Endothelial cell (in vitro differentiated cells): ENCODE data around the gene PCDHGA1. TPM values are rescaled to one million over a fixed set of nuclear protein-coding genes. Genes with fewer than 3 reads are reported as not detected.
A peak's percentile ranks its signal among the peaks of the same experiment; 100 is the strongest.

Experiments
- DNase-seq: peaks from one replicate; pipeline ENCODE4 v3.0.0; 2021; ENCODE audit warnings: low spot score
- H3K27ac Mint-ChIP-seq: one replicate; pipeline ENCODE4 v1.8.0; 2021; ENCODE audit warnings: mixed read lengths, inconsistent platforms; ENCODE audit not compliant: unreplicated experiment
- H3K27me3 Mint-ChIP-seq: one replicate; pipeline ENCODE4 v1.8.0; 2021; ENCODE audit warnings: mild to moderate bottlenecking, moderate library complexity, mixed read lengths, inconsistent platforms; ENCODE audit not compliant: unreplicated experiment
- H3K36me3 Mint-ChIP-seq: one replicate; pipeline ENCODE4 v1.8.0; 2021; ENCODE audit warnings: mild to moderate bottlenecking, low read depth, mixed read lengths, inconsistent platforms; ENCODE audit not compliant: unreplicated experiment
- H3K4me1 Mint-ChIP-seq: one replicate; pipeline ENCODE4 v1.8.0; 2021; ENCODE audit warnings: mild to moderate bottlenecking, mixed read lengths, inconsistent platforms; ENCODE audit not compliant: unreplicated experiment
- H3K4me3 Mint-ChIP-seq: one replicate; pipeline ENCODE4 v1.8.0; 2021; ENCODE audit warnings: mild to moderate bottlenecking, mixed read lengths, inconsistent platforms; ENCODE audit not compliant: unreplicated experiment
- H3K9me3 Mint-ChIP-seq: one replicate; pipeline ENCODE4 v1.8.0; 2021; ENCODE audit warnings: mixed read lengths, inconsistent platforms; ENCODE audit not compliant: unreplicated experiment
- total RNA-seq: library from RNA; stranded (reverse); fragmentation: NEBNext Ultra II Directional; extraction: Animal tissue kit (Norgen Biotek cat#: 25700); gene quantifications from one replicate; pipeline ENCODE4 v1.2.1, GENCODE V29; 2021; ENCODE audit not compliant: unreplicated experiment
- TF ChIP-seq, protein P1 (sequence below): fragments of 200-600 bp; sonication (generic); IDR thresholded peaks from one replicate; pipeline ENCODE4 v1.5.0; 2021; ENCODE audit warnings: antibody characterized with exemption; ENCODE audit not compliant: unreplicated experiment

Gene PCDHGA1
- total RNA-seq, 1 donor from 2014 or later, result 1.4 TPM

GRCh38 chr5:141501761-141502160 lies 171.4 kb downstream of the PCDHGA1 start:
- no peak for DNase-seq
- H3K27me3 Mint-ChIP-seq, result peaks cover 7% of the 10 kb centered on the region
- TF ChIP-seq, protein P1, sequence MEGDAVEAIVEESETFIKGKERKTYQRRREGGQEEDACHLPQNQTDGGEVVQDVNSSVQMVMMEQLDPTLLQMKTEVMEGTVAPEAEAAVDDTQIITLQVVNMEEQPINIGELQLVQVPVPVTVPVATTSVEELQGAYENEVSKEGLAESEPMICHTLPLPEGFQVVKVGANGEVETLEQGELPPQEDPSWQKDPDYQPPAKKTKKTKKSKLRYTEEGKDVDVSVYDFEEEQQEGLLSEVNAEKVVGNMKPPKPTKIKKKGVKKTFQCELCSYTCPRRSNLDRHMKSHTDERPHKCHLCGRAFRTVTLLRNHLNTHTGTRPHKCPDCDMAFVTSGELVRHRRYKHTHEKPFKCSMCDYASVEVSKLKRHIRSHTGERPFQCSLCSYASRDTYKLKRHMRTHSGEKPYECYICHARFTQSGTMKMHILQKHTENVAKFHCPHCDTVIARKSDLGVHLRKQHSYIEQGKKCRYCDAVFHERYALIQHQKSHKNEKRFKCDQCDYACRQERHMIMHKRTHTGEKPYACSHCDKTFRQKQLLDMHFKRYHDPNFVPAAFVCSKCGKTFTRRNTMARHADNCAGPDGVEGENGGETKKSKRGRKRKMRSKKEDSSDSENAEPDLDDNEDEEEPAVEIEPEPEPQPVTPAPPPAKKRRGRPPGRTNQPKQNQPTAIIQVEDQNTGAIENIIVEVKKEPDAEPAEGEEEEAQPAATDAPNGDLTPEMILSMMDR, result no peak
- no peak overlapping the region for H3K27ac Mint-ChIP-seq
- H3K4me1 Mint-ChIP-seq, result peaks cover 8% of the 10 kb centered on the region
- peaks cover 36% of the 10 kb centered on the region for H3K36me3 Mint-ChIP-seq
- H3K9me3 Mint-ChIP-seq, result no peaks in the 10 kb centered on the region
- no peak overlapping the region for H3K4me3 Mint-ChIP-seq

GRCh38 chr5:141503681-141504080 lies 173.4 kb downstream of the PCDHGA1 start:
- peaks cover 11% of the 10 kb centered on the region for H3K27me3 Mint-ChIP-seq
- peaks cover 36% of the 10 kb centered on the region for H3K36me3 Mint-ChIP-seq
- TF ChIP-seq, protein P1, result no peak
- DNase-seq, result no peak
- H3K27ac Mint-ChIP-seq, result no peak overlapping the region
- H3K4me3 Mint-ChIP-seq, result no peak overlapping the region
- no peaks in the 10 kb centered on the region for H3K9me3 Mint-ChIP-seq
- peaks cover 13% of the 10 kb centered on the region for H3K4me1 Mint-ChIP-seq

DNA sequence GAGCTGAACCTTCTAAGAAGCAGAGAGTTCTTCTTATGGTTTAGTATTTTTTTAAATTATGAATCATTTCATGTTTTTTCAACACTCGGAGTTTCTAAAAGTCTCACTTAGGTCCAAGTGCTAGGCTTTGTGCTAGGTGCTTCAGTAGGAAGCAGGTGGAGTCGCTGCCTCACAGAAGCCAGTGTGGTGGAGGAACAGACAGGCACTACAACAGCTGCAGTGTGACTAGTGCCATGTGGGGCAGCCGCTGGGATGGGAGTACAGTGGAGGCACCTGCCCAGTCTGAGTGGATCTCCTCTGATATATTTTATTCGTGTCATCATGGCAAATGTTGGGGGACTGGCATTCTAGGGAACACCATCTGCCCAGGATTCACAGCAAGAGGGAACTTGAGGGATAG lies 173.9 kb downstream of the PCDHGA1 start:
- H3K9me3 Mint-ChIP-seq, result no peaks in the 10 kb centered on the region
- no peak overlapping the region for H3K27ac Mint-ChIP-seq
- peaks cover 15% of the 10 kb centered on the region for H3K4me1 Mint-ChIP-seq
- DNase-seq, result no peak
- peaks cover 8% of the 10 kb centered on the region for H3K27me3 Mint-ChIP-seq
- TF ChIP-seq, protein P1, result no peak
- H3K36me3 Mint-ChIP-seq, result peaks cover 36% of the 10 kb centered on the region
- no peak overlapping the region for H3K4me3 Mint-ChIP-seq

DNA sequence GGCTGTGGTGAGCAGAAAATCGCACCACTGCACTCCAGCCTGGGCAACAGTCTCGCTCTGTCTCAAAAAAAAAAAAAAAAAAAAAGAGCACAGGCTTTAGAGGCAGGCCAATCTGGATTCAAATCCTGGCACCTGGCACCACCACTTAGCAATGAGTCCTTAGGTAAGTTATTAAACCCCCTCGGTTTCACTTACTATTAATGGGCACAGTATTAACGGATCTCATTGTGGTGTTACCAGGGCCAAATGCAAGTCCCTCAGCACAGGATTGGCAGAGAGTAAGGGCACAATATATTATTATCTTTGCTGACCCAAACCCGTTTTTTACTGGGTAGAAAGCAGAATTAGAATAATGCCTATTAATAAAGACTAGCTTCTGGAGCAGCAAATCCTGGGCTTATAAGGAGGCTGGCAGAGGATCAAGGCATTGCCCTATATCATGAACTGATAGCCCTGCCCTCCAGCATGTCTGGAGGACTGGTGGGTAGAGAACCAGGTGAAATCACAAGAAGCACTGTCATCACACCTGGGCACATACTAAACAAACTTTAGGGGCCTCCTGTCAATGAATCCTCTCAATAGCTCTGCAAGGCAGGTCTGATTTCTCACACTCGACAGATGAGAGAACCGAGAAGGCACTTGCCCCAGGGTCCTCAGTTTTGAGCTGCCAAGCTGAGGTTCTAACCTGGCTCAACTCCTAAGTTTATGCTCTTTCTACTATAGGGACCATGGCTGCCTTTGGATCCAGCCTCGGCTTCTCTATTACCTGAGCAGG lies 176.3 kb downstream of the PCDHGA1 start:
- peaks cover 16% of the 10 kb centered on the region for H3K27me3 Mint-ChIP-seq
- H3K4me1 Mint-ChIP-seq, result peaks cover 27% of the 10 kb centered on the region
- peaks cover 47% of the 10 kb centered on the region for H3K36me3 Mint-ChIP-seq
- DNase-seq, result no peak
- TF ChIP-seq, protein P1, result no peak
- H3K9me3 Mint-ChIP-seq, result no peaks in the 10 kb centered on the region
- H3K27ac Mint-ChIP-seq, result no peak overlapping the region
- no peak overlapping the region for H3K4me3 Mint-ChIP-seq

DNA sequence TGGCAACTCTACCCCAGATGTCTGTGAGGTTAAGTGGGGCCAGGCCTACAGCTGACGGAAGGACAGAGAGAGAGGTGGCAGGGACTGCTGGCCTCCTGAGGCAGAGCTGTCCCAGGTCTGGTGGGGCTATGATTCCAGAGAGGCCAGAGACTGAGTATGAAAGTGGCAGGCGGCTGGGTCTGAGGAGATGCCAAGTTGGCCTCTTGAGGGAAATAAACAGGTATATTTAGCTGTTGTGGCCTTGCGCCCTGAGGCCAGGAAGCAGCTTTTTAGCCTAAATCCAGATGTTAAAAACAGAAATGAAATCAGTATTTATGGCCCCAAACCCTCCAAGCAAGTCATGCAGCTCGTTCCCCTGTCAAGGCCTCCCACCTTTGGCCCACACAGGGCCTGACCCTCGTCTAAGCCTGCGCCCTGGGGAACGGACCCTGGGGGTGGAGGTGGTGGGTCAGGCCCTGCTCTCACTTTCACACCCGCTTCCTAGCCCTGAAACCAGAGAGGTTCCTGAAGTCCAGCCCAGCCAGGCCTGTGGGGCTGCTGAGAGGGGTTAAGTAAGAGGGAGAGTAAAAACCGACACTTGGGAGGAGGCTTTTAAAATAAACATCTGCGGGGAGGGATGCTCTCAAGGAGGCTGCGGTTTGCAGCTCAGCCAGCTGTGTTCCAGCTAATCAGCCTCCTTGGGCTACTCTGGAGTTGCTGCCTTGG lies 177.2 kb downstream of the PCDHGA1 start:
- TF ChIP-seq, protein P1, result no peak
- Mint-ChIP-seq H3K4me1 (peaks cover 33% of the 10 kb centered on the region), H3K9me3 (no peaks in the 10 kb centered on the region), H3K4me3 (peak overlapping the region; percentile 47), H3K27me3 (peaks cover 18% of the 10 kb centered on the region), H3K36me3 (peaks cover 51% of the 10 kb centered on the region), H3K27ac (peak overlapping the region; percentile 89)
- DNase-seq, result no peak
